GM23338 (cell line): ENCODE results near the gene CRYM. TPM values are rescaled to one million over a fixed set of nuclear protein-coding genes. Genes with fewer than 3 reads are reported as not detected.

Experiments used
- EZH2 ChIP-seq: fragments of 200-600 bp; sonication (generic); IDR thresholded peaks from one replicate; pipeline ENCODE4 v1.8.0; 2017; ENCODE audit warnings: antibody characterized with exemption, mild to moderate bottlenecking, low read depth; ENCODE audit not compliant: unreplicated experiment
- JUNB ChIP-seq: IDR thresholded peaks from one replicate; pipeline ENCODE4 v1.6.1; 2016; ENCODE audit warnings: antibody characterized with exemption; ENCODE audit not compliant: unreplicated experiment
- NANOG ChIP-seq: IDR thresholded peaks from 2 replicates; pipeline ENCODE4 v1.6.1; 2016; ENCODE audit warnings: antibody characterized with exemption, borderline replicate concordance
- polyA plus RNA-seq: library from polyadenylated mRNA; unstranded; fragments of >200 nt; fragmentation: Nextera tagmentation; extraction: Ambion mirVana; gene quantifications from 2 replicates; pipeline ENCODE4 v1.2.1, GENCODE V29; 2016
- total RNA-seq: library from RNA; depleted of rRNA; stranded (reverse); fragments of >200 nt; shearing (Covaris generic); gene quantifications from 2 replicates; pipeline ENCODE4 v1.2.3, GENCODE V29; 2014; rRNA removed
- TF ChIP-seq, protein P1 (sequence below): fragments of 250-450 bp; sonication (Bioruptor Pico); IDR thresholded peaks from 2 replicates; pipeline ENCODE4 v1.5.0; 2020; ENCODE audit warnings: mild to moderate bottlenecking, moderate library complexity
- TF ChIP-seq, protein P2 (sequence below), 2 experiments: fragments of 200-600 bp in 1 of 2; sonication (generic) in 1 of 2; conservative IDR thresholded peaks; 2 replicates each; pipeline versions ENCODE4 v1.5.1 to v1.6.1; 2016 to 2017; ENCODE audit warnings: antibody characterized with exemption in 2 of 2, low read depth in 2 of 2, mild to moderate bottlenecking in 2 of 2, moderate library complexity in 1 of 2
- TF ChIP-seq, protein P3 (sequence below): IDR thresholded peaks from 2 replicates; pipeline ENCODE4 v1.6.1; 2016; ENCODE audit warnings: antibody characterized with exemption

The CRYM gene
- total and polyA plus RNA-seq, 2 experiments from 2014 or later: 15.2 to 18.0 TPM

DNA sequence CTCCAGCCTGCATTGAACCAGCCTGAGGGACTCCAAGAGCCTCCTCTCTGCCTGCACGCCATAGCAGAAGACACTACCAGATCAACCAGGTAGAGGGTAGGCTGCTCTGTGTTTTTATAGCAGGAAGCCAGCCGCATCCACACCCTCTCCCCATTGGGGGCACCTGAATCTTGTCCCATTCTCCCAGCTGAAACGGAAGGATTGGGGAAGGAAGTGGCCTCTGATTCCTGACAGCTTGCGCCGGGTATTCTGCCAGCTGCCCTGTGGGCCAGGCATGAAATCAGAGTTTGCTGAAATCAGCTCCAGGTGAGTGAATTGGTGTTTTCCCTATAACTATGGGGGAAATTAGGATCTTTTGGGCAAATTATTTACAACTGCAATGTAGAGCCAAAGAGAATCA, 66.6 kb downstream of the CRYM start, which contains the start of gene ZP2 (continued):
- TF ChIP-seq, protein P1, sequence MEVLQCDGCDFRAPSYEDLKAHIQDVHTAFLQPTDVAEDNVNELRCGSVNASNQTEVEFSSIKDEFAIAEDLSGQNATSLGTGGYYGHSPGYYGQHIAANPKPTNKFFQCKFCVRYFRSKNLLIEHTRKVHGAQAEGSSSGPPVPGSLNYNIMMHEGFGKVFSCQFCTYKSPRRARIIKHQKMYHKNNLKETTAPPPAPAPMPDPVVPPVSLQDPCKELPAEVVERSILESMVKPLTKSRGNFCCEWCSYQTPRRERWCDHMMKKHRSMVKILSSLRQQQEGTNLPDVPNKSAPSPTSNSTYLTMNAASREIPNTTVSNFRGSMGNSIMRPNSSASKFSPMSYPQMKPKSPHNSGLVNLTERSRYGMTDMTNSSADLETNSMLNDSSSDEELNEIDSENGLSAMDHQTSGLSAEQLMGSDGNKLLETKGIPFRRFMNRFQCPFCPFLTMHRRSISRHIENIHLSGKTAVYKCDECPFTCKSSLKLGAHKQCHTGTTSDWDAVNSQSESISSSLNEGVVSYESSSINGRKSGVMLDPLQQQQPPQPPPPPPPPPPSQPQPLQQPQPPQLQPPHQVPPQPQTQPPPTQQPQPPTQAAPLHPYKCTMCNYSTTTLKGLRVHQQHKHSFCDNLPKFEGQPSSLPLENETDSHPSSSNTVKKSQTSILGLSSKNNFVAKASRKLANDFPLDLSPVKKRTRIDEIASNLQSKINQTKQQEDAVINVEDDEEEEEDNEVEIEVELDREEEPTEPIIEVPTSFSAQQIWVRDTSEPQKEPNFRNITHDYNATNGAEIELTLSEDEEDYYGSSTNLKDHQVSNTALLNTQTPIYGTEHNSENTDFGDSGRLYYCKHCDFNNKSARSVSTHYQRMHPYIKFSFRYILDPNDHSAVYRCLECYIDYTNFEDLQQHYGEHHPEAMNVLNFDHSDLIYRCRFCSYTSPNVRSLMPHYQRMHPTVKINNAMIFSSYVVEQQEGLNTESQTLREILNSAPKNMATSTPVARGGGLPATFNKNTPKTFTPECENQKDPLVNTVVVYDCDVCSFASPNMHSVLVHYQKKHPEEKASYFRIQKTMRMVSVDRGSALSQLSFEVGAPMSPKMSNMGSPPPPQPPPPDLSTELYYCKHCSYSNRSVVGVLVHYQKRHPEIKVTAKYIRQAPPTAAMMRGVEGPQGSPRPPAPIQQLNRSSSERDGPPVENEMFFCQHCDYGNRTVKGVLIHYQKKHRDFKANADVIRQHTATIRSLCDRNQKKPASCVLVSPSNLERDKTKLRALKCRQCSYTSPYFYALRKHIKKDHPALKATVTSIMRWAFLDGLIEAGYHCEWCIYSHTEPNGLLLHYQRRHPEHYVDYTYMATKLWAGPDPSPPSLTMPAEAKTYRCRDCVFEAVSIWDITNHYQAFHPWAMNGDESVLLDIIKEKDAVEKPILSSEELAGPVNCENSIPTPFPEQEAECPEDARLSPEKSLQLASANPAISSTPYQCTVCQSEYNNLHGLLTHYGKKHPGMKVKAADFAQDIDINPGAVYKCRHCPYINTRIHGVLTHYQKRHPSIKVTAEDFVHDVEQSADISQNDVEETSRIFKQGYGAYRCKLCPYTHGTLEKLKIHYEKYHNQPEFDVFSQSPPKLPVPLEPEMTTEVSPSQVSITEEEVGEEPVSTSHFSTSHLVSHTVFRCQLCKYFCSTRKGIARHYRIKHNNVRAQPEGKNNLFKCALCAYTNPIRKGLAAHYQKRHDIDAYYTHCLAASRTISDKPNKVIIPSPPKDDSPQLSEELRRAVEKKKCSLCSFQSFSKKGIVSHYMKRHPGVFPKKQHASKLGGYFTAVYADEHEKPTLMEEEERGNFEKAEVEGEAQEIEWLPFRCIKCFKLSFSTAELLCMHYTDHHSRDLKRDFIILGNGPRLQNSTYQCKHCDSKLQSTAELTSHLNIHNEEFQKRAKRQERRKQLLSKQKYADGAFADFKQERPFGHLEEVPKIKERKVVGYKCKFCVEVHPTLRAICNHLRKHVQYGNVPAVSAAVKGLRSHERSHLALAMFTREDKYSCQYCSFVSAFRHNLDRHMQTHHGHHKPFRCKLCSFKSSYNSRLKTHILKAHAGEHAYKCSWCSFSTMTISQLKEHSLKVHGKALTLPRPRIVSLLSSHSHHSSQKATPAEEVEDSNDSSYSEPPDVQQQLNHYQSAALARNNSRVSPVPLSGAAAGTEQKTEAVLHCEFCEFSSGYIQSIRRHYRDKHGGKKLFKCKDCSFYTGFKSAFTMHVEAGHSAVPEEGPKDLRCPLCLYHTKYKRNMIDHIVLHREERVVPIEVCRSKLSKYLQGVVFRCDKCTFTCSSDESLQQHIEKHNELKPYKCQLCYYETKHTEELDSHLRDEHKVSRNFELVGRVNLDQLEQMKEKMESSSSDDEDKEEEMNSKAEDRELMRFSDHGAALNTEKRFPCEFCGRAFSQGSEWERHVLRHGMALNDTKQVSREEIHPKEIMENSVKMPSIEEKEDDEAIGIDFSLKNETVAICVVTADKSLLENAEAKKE (CRISPR knock-in tag): no peak
- TF ChIP-seq, protein P2, sequence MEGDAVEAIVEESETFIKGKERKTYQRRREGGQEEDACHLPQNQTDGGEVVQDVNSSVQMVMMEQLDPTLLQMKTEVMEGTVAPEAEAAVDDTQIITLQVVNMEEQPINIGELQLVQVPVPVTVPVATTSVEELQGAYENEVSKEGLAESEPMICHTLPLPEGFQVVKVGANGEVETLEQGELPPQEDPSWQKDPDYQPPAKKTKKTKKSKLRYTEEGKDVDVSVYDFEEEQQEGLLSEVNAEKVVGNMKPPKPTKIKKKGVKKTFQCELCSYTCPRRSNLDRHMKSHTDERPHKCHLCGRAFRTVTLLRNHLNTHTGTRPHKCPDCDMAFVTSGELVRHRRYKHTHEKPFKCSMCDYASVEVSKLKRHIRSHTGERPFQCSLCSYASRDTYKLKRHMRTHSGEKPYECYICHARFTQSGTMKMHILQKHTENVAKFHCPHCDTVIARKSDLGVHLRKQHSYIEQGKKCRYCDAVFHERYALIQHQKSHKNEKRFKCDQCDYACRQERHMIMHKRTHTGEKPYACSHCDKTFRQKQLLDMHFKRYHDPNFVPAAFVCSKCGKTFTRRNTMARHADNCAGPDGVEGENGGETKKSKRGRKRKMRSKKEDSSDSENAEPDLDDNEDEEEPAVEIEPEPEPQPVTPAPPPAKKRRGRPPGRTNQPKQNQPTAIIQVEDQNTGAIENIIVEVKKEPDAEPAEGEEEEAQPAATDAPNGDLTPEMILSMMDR (conservative IDR thresholded peaks at IDR 0.05; ENCODE audit: low read depth in 2 of 2): no peak
- TF ChIP-seq EZH2: no peak
- no peak for TF ChIP-seq NANOG
- no peak for TF ChIP-seq JUNB
- TF ChIP-seq, protein P3, sequence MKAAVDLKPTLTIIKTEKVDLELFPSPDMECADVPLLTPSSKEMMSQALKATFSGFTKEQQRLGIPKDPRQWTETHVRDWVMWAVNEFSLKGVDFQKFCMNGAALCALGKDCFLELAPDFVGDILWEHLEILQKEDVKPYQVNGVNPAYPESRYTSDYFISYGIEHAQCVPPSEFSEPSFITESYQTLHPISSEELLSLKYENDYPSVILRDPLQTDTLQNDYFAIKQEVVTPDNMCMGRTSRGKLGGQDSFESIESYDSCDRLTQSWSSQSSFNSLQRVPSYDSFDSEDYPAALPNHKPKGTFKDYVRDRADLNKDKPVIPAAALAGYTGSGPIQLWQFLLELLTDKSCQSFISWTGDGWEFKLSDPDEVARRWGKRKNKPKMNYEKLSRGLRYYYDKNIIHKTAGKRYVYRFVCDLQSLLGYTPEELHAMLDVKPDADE: no peak

Other genes with a start within 250 kb of the CRYM start
- 1.2 and 1.3 TPM in 2 replicates for gene DNAH3, start 127.4 kb downstream of the CRYM start, total RNA-seq
- gene DNAH3, start 127.4 kb downstream of the CRYM start, polyA plus RNA-seq: 0.70 and 1.0 TPM in 2 replicates
- gene LDAF1, start 119.6 kb downstream of the CRYM start, total RNA-seq: 33.8 TPM in 2 replicates
- gene LDAF1, start 119.6 kb downstream of the CRYM start, polyA plus RNA-seq: 20.5 and 23.6 TPM in 2 replicates
- 0.16 TPM in 1 of 2 replicates, not detected in the other for gene ZP2, start 66.7 kb downstream of the CRYM start, total RNA-seq
- not detected in 2 replicates for gene ZP2, start 66.7 kb downstream of the CRYM start, polyA plus RNA-seq
- gene ANKS4B, start 44.6 kb downstream of the CRYM start, total RNA-seq: 0.04 and 0.07 TPM in 2 replicates
- 0.05 TPM in 1 of 2 replicates, not detected in the other for gene ANKS4B, start 44.6 kb downstream of the CRYM start, polyA plus RNA-seq